ENCODE data around the gene NPPB. TPM values are rescaled to one million over a fixed set of nuclear protein-coding genes. Genes with fewer than 3 reads are reported as not detected.

Gene NPPB
- total and polyA plus RNA-seq, 2 experiments from 2014 or later = 0.95 TPM; not detected in 1

DNA sequence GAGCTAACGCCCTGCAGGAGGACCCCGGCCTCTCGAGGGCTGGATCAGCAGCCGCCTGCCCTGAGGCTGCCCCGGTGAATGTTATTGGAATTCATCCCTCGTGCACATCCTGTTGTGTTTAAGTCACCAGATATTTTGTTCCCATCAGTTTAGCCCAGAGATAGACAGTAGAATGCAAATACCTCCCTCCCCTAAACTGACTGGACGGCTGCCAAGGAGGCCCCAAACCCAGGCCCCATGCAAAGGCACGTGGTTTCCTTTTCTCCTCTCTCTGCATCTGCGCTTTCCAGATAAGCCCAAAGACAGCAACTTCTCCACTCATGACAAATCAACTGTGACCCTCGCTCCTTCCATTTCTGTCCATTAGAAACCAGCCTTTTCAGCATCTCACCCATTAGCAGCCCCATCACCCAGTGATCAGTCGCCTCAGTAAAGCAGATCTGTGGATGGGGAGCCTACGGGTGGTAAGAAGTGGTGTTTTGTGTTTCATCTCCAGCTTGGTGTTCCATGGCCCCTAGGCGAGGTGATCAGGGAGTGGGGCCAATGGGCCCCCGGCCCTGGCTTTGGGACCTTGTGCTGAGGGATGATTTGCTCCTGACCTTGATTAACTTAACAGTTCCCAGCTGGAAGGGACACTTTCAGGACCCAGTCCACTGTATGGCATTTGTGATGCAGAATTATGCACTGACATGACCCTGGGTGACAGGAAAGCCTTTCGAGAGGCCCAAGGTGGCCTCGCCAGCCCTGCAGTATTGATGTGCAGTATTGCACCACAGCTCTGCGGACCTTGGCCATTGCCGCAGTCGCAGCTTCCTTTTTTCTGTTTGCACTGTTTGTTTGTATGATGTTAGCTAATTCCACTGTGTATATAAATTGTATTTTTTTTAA lies 16.3 kb downstream of the NPPB start (continued):
- TF ChIP-seq JUNB (IDR thresholded peaks at IDR 0.05; ENCODE audit: unreplicated experiment) (no peak), CREB1 (CRISPR knock-in tag; IDR thresholded peaks at IDR 0.05; ENCODE audit: low read depth) (no peak), ZNF114 (CRISPR knock-in tag; IDR thresholded peaks at IDR 0.05) (no peak), POLR2AphosphoS5 (IDR thresholded peaks at IDR 0.05; ENCODE audit: low read depth) (no peak)
- TF ChIP-seq, protein P1, sequence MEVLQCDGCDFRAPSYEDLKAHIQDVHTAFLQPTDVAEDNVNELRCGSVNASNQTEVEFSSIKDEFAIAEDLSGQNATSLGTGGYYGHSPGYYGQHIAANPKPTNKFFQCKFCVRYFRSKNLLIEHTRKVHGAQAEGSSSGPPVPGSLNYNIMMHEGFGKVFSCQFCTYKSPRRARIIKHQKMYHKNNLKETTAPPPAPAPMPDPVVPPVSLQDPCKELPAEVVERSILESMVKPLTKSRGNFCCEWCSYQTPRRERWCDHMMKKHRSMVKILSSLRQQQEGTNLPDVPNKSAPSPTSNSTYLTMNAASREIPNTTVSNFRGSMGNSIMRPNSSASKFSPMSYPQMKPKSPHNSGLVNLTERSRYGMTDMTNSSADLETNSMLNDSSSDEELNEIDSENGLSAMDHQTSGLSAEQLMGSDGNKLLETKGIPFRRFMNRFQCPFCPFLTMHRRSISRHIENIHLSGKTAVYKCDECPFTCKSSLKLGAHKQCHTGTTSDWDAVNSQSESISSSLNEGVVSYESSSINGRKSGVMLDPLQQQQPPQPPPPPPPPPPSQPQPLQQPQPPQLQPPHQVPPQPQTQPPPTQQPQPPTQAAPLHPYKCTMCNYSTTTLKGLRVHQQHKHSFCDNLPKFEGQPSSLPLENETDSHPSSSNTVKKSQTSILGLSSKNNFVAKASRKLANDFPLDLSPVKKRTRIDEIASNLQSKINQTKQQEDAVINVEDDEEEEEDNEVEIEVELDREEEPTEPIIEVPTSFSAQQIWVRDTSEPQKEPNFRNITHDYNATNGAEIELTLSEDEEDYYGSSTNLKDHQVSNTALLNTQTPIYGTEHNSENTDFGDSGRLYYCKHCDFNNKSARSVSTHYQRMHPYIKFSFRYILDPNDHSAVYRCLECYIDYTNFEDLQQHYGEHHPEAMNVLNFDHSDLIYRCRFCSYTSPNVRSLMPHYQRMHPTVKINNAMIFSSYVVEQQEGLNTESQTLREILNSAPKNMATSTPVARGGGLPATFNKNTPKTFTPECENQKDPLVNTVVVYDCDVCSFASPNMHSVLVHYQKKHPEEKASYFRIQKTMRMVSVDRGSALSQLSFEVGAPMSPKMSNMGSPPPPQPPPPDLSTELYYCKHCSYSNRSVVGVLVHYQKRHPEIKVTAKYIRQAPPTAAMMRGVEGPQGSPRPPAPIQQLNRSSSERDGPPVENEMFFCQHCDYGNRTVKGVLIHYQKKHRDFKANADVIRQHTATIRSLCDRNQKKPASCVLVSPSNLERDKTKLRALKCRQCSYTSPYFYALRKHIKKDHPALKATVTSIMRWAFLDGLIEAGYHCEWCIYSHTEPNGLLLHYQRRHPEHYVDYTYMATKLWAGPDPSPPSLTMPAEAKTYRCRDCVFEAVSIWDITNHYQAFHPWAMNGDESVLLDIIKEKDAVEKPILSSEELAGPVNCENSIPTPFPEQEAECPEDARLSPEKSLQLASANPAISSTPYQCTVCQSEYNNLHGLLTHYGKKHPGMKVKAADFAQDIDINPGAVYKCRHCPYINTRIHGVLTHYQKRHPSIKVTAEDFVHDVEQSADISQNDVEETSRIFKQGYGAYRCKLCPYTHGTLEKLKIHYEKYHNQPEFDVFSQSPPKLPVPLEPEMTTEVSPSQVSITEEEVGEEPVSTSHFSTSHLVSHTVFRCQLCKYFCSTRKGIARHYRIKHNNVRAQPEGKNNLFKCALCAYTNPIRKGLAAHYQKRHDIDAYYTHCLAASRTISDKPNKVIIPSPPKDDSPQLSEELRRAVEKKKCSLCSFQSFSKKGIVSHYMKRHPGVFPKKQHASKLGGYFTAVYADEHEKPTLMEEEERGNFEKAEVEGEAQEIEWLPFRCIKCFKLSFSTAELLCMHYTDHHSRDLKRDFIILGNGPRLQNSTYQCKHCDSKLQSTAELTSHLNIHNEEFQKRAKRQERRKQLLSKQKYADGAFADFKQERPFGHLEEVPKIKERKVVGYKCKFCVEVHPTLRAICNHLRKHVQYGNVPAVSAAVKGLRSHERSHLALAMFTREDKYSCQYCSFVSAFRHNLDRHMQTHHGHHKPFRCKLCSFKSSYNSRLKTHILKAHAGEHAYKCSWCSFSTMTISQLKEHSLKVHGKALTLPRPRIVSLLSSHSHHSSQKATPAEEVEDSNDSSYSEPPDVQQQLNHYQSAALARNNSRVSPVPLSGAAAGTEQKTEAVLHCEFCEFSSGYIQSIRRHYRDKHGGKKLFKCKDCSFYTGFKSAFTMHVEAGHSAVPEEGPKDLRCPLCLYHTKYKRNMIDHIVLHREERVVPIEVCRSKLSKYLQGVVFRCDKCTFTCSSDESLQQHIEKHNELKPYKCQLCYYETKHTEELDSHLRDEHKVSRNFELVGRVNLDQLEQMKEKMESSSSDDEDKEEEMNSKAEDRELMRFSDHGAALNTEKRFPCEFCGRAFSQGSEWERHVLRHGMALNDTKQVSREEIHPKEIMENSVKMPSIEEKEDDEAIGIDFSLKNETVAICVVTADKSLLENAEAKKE (CRISPR knock-in tag; IDR thresholded peaks at IDR 0.05) = no peak

DNA sequence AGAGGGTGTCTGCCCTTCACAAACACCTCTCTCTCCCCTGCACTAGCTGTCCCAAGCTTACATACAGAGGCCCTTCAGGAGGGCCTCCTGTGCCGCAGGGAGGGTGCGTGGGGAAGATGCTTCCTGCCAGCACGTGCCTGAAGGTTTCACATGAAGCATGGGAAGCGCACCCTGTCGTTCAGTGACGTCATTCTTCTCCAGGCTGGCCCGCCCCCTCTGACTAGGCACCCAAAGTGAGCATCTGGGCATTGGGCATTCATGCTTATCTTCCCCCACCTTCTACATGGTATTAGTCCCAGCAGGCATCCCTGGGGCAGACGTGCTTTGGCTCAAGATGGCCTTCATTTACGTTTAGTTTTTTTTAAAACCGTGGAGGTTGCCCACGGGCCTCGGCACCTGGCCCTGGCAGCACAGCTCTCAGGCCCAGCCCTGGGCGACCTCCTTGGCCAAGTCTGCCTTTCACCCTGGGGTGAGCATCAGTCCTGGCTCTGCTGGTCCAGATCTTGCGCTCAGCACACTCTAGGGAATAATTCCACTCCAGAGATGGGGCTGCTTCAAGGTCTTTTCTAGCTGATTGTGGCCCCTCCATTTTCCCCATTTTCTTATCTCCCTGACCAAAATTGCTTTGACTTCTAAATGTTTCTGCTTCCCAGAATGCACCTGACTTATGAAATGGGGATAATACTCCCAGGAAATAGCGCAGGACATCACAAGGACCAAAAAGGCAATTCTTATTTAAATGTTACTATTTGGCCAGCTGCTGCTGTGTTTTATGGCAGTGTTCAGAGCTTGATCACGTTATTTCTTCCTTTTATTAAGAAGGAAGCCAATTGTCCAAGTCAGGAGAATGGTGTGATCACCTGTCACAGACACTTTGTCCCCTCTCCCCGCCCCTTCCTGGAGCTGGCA lies 17.2 kb downstream of the NPPB start:
- no peak overlapping the region for H3K27ac Mint-ChIP-seq
- H3K36me3 ChIP-seq (ENCODE audit: insufficient read depth) = peaks cover 57% of the 10 kb centered on the region
- TF ChIP-seq, protein P1 (CRISPR knock-in tag; IDR thresholded peaks at IDR 0.05) = no peak
- TF ChIP-seq EZH2 (IDR thresholded peaks at IDR 0.05; ENCODE audit: low read depth, unreplicated experiment) = no peak
- no peak for TF ChIP-seq POLR2AphosphoS5 (IDR thresholded peaks at IDR 0.05; ENCODE audit: low read depth)

More for the DNA sequence above, 17.2 kb downstream of the NPPB start:
- no peaks in the 10 kb centered on the region for H3K9me3 Mint-ChIP-seq
- Histone ChIP-seq H3K4me1 (ENCODE audit: insufficient read depth) (no peaks in the 10 kb centered on the region), H3K27me3 (ENCODE audit: insufficient read depth) (no peaks in the 10 kb centered on the region), H3K79me2 (replicated peaks; ENCODE audit: insufficient read depth) (no peaks in the 10 kb centered on the region), H4K20me1 (replicated peaks; ENCODE audit: insufficient read depth) (peaks cover 14% of the 10 kb centered on the region; the same call in 1 of the 2 replicates), H3K9me2 (ENCODE audit: insufficient read depth) (no peaks in the 10 kb centered on the region), H3F3A (replicated peaks; ENCODE audit: low read depth) (peaks cover 30% of the 10 kb centered on the region), H3K27ac (ENCODE audit: low read depth) (no peak overlapping the region), H3K4me3 (no peak overlapping the region), H2AFZ (no peak overlapping the region), H3K4me2 (no peak overlapping the region)
- peaks cover 11% of the 10 kb centered on the region for H3K27me3 Mint-ChIP-seq (ENCODE audit: insufficient read depth, low read depth, poor library complexity)
- H3K4me3 Mint-ChIP-seq = no peak overlapping the region
- ATAC-seq (no peak), DNase-seq (ENCODE audit: low spot score) (no peak)
- no peaks in the 10 kb centered on the region; the same call in 2 of the 3 replicates for H3K4me1 Mint-ChIP-seq
- peaks cover 74% of the 10 kb centered on the region for H3K36me3 Mint-ChIP-seq (ENCODE audit: low read depth)

Data from GM23338 (cell line).